ENCODE measurements around the gene ZG16.

The ZG16 gene

DNA sequence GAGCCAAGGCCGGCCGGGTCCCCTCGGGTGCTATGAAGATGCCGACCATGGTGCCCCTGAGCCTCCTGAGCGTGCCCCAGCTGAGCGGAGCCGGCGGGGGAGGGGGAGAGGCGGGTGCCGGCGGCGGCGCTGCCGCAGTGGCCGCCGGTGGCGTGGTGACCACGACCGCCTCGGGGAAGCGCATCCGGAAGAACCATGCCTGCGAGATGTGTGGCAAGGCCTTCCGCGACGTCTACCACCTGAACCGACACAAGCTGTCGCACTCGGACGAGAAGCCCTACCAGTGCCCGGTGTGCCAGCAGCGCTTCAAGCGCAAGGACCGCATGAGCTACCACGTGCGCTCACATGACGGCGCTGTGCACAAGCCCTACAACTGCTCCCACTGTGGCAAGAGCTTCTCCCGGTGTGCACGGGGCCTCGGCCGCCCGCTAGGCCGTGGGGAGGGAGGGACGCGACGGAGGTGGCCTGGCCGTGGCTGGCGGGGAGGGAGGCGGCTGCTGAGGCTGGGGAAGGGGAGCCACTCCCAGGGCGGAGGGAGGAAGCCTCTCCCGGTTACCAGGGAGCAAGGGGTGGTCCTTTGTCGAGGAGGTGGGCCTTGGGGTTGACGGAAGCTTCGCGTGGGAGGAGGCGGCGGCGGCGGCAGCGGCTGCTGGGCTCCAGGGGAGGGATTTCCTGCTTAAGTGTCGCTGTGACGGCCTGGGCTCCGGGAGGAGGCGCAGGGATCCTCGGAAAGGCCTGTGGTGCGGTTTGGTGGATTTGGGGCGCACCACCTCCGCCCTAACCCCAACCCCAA lies 29.6 kb downstream of the ZG16 start:
- peak; percentile 87 to 89 for DNase-seq (ENCODE audit: extremely low read depth in 1 of 2, low read depth in 1 of 2)

DNA sequence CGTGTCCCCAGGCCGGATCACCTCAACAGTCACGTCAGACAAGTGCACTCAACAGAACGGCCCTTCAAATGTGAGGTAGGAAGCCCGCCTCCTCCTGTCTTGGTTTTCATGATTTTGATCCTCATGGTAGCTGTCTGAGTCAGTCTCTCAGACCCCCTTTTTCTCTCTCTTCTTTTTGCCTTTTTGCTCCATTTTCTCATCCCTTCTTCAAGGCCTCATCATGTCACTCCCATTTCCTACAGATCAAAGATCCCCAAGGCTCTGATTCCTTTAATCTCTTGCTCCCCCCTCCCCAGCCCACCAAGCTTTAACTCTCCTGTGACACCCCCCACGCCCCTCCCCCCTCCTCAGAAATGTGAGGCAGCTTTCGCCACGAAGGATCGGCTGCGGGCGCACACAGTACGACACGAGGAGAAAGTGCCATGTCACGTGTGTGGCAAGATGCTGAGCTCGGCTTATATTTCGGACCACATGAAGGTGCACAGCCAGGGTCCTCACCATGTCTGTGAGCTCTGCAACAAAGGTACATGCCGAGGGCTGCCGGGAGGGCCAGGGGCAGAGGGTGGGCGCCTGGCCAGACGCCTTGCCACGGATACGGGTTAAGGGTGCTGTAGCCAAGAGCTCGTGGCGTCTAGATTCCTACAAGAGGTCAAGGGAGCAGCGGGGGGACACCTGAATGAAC lies 30.3 kb downstream of the ZG16 start:
- DNase-seq (ENCODE audit: extremely low read depth in 1 of 2, low read depth in 1 of 2), result no peak

DNA sequence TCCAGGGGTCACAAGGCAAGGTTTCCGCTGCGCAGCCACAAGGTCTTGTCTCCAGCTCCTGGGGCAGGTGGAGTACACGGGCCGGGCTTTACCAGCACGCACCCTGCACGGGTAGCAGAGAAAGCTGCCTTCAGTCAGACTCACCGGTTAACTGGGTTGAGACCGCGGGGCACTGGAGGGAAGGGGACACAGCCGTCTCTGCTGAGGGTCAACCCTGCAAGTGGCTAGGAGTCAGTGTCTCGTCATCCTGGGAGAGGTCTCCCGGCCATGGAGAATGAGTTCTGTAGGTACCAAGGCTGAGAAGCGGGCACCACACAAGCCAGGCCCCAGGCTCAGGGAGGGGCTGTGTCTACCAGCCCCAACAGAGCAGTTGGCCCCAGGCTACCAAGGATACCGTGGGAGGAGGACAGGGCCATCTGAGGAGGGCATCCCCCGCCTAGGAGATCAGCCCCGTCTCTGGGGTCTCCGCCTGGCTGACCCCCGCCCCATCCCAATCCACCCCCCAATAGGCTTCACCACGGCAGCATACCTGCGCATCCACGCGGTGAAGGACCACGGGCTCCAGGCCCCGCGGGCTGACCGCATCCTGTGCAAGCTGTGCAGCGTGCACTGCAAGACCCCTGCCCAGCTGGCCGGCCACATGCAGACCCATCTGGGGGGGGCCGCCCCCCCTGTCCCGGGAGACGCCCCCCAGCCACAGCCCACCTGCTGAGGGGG lies 31.1 kb downstream of the ZG16 start:
- DNase-seq (ENCODE audit: extremely low read depth in 1 of 2, low read depth in 1 of 2), result no peak

DNA sequence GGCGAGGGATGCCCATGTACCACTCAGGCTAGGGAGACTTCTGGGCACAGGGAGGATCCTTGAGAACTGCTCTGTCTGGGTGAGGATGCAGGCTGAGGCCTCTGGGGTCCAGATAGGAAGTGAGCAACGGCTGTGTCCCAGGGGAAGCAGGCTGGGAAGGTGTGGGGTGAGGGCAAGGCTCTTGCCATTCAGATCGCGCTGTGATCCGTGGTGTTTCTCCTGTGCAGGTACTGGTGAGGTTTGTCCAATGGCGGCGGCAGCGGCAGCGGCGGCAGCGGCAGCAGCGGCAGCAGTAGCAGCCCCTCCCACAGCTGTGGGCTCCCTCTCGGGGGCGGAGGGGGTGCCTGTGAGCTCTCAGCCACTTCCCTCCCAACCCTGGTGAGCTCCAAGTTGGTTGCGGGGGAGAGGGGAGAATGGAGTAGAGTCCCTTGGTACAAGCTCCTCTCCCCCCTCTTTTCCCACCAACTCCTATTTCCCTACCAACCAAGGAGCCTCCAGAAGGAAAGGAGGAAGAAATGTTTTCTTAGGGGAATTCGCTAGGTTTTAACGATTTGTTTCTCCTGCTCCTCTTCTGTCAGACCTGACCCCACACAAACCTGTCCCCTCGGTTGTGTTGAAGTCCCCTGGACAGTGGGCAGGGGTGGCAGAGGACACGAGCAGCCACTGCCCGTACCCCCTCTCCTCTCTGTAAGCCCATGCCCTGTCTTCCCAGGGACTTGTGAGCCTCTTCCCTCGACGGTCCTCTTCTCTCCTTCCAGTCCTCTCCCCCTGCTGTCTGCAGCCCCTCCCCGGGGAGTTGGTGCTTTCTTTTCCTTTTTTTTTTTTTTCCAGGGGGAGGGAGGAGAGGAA lies 32.0 kb downstream of the ZG16 start:
- DNase-seq (ENCODE audit: extremely low read depth in 1 of 2, low read depth in 1 of 2), result no peak

DNA sequence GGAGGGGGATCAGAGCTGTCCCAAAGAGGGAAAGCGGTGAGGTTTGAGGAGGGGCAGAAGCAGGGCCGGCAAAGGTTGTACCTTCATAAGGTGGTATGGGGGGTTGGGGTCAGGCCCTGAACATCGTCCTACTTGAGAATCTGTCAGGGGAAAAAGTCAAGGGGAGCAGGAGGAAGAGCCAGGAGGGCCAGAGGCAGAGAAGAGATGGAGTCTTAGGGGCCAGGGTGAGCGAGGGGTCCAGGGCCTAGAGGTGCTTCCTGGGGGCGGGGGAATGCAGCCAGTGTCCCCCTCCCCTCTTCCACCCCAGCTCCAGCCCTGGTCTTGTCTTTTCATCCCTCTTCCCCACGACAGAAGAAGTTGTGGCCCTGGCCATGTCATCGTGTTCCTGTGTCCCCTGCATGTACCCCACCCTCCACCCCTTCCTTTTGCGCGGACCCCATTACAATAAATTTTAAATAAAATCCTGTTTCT lies 32.7 kb downstream of the ZG16 start:
- DNase-seq (ENCODE audit: extremely low read depth in 1 of 2, low read depth in 1 of 2), result no peak

DNA sequence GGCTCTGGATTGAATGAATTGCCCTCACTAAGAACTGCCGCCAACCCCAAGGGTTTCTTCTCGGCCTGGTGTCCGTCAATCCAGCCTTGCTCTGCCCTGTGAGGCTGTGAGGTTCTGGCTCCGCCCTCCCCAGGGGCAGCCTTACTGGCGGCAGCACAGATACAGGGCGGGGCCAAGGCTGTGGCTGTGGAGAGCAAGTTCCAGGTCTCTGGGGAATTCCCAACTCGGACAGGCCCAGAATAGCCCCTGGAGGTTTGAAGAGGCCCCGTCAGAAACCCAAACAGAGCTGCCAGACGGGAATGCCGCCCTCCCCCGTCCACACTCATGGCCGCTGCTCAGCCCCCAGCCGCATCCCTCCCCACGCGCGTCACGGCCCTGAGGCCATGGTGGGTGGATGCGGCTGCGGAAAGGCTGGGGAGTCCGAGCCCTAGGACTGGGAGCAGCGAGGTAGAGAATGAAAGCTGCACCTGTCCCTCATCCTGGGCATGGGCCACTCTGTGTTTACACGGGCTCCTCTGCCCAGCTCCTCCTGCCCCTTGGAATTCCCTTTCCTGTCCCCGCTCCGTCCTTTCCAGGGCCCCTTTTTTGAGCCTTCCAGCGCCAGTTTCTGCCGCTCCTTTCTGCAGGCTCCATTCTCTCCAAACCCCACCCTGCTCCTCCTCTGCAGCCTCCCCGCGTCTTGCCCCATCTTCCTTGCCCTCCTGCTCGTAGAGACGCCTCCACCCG lies 33.3 kb downstream of the ZG16 start:
- peak; percentile 74 to 85 for DNase-seq (ENCODE audit: extremely low read depth in 1 of 2, low read depth in 1 of 2)

DNA sequence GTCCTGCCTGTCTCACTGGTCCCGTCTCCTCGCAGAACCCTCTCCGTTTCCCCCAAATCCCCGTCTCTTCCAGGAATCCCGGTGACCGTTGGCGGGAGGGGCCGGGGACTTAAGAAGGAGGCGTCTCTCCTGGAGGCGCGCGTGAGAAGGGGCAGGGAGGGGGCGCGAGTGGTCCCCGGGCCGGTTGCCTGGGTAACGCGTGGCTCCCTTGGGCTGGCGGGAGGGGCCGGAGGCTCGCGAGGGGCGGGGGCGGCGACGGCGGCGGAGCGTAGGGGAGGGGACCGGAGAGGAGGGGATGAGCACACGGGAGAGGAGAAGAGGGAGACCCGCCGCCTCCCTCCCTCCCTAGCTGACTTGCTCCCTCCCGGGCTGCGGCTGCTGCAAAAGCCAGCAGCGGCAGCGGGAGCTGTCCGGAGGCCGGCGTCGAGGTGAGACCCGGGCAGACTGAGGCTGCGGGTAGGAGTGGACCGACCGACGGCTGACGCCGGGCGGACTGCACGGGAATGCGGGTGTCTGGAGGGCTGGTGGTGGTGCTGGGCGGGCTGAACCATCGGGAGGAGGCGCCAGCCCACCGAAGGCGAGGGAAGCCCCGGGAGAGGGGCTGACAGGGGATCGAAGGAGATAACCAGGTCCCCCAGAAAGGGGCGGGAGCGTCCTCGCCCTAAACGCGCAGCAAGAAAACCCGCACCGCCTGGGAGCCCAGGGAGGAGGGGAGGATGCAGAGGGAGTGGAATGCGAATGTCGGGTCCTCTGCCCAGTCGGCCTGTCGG lies 34.0 kb downstream of the ZG16 start, which contains the start of gene PRRT2:
Gene PRRT2, plus strand, starts transcription at position 298 of the 770 bp plus-strand sequence. CDS start 862 bp downstream, outside the sequence.
- DNase-seq (ENCODE audit: extremely low read depth in 1 of 2, low read depth in 1 of 2), result no peak

DNA sequence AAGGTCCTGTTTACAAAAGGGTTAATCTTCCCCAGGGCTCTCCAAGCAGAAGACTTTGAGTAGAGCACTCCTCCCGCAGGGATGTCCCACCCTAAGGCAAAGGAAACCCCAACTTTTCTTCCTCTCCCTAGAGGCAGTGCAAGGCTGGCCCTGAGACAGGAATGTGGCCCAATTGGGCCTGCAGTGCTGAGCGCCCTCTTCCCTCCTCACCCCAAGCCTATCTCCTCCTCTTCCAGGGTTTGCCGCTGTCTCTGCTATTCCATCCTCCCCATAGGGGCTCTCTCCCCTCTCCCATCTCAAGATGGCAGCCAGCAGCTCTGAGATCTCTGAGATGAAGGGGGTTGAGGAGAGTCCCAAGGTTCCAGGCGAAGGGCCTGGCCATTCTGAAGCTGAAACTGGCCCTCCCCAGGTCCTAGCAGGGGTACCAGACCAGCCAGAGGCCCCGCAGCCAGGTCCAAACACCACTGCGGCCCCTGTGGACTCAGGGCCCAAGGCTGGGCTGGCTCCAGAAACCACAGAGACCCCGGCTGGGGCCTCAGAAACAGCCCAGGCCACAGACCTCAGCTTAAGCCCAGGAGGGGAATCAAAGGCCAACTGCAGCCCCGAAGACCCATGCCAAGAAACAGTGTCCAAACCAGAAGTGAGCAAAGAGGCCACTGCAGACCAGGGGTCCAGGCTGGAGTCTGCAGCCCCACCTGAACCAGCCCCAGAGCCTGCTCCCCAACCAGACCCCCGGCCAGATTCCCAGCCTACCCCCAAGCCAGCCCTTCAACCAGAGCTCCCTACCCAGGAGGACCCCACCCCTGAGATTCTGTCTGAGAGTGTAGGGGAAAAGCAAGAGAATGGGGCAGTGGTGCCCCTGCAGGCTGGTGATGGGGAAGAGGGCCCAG lies 34.9 kb downstream of the ZG16 start:
- DNase-seq (ENCODE audit: extremely low read depth in 1 of 2, low read depth in 1 of 2), result no peak

DNA sequence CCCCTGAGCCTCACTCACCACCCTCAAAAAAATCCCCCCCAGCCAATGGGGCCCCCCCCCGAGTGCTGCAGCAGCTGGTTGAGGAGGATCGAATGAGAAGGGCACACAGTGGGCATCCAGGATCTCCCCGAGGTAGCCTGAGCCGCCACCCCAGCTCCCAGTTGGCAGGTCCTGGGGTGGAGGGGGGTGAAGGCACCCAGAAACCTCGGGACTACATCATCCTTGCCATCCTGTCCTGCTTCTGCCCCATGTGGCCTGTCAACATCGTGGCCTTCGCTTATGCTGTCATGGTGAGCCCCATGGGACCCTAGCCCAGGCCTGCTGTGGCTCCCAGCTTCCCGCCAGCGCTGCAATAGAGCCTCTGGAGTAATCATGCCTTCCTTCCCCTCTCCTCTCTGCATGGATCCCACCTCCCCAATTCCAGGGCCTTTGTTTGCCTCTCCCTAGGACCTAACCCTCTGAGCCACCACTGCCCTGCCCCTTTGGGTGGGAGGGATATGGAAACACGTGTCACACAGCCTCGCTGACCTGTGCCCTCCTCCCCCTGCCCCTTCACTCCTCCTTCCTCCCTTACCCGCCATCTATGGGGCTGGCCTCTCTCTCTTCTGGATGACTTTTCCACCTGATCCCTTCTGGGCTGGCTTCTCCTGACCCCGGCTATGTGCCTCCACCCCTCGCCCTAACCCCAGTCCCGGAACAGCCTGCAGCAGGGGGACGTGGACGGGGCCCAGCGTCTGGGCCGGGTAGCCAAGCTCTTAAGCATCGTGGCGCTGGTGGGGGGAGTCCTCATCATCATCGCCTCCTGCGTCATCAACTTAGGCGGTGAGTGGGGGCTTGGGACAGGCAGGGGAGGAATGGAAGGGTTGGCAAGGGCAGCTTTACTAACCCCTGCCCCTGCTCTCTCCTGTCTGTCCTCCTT lies 35.8 kb downstream of the ZG16 start:
- DNase-seq (ENCODE audit: extremely low read depth in 1 of 2, low read depth in 1 of 2), result no peak

DNA sequence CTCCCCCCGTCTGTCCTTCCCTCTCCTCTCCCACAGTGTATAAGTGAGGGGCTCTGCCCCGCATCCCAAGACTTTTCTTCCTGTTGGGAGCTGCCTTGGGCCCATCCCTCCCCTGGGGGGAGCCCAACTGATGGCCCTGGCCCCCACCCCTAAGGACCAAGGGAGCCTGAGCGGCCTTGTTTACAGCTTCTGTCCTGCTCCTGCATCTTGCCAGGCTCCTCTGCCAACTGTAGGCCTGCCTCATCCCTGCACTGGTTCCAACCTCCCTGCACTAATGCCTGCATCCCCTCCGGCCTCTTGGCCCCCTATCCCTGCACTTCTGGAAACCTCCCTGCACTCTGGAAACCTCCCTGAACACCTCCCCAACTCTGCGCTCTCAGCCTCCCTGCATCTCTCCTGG lies 36.5 kb downstream of the ZG16 start:
- DNase-seq (ENCODE audit: extremely low read depth in 1 of 2, low read depth in 1 of 2), result no peak

DNA sequence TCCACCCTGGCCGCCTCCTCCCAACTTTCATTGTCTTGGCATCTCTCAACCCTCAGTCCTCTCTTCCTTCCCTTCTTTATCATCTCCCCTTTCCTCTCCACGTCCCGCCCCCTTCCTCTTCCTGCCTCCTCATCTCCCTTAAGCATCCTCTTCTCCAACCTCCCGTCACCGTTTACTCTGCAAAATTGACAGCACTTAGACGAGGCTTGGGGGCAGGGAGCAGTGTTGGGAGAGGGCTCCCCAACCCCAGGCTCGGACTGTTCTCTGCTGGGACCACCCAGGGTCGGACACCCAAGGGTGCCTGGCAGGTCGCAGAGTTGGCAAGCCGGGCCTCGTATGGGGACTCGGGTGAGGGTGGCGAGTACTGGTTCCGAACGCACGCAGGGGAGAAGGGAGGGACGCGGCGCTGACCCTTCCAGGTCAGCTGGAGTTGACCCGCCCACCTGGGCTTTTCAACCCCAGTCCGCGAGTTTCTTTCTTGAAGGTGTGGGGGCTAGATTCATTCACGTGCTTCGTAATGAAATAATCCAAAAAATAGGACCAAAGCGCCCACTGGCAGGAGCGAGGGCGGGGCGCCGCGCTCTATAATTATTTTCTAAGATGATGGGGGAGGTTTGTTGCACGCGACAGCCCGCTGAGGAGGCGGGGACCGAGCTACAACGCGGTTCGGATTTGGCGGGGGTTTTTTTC lies 37.1 kb downstream of the ZG16 start:
- DNase-seq (ENCODE audit: extremely low read depth in 1 of 2, low read depth in 1 of 2), result no peak

DNA sequence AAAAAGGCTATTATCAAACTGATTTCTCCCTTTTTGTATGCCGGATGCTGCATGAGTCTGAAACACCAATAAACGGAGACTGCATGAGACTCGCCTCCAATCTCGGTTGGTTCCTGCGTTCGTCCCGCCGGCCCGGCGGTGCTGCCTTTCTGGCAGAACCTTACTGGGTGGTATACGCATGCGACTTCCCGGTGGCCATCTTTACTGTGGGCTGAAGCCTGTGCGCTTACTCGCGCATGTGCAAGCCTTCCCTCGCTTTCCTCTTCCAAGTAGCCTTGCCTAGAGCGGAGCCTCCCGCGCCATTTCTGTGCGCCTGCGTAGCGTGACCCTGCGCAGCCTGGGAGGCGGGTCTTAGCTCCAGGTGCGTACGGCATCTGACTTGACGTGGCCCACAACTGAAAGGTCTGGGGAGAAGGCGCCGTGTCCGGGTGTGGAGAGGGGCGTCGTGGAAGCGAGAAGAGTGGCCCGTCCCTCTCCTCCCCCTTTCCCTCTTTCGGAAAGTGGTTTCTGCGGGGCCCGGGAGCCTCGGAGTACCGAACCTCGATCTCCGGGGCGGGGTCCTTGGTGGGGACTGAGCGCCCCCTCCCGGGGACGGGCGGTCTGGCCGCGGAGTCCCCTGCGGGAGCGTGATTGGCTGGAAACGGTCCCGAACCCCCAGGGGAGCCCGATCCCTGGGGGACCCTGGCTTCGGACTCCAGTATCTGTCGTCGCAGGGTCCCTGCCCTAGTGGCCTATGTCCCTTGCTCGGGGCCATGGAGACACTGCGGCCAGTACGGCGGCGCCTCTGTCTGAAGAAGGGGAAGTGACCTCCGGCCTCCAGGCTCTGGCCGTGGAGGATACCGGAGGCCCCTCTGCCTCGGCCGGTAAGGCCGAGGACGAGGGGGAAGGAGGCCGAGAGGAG lies 38.0 kb downstream of the ZG16 start, which contains the start of gene PAGR1:
Gene PAGR1, plus strand, starts transcription at position 360 of the 901 bp plus-strand sequence. Its CDS starts 374 bp downstream, at position 734.
- DNase-seq (ENCODE audit: extremely low read depth in 1 of 2, low read depth in 1 of 2), result peak; percentile 95 to 98

DNA sequence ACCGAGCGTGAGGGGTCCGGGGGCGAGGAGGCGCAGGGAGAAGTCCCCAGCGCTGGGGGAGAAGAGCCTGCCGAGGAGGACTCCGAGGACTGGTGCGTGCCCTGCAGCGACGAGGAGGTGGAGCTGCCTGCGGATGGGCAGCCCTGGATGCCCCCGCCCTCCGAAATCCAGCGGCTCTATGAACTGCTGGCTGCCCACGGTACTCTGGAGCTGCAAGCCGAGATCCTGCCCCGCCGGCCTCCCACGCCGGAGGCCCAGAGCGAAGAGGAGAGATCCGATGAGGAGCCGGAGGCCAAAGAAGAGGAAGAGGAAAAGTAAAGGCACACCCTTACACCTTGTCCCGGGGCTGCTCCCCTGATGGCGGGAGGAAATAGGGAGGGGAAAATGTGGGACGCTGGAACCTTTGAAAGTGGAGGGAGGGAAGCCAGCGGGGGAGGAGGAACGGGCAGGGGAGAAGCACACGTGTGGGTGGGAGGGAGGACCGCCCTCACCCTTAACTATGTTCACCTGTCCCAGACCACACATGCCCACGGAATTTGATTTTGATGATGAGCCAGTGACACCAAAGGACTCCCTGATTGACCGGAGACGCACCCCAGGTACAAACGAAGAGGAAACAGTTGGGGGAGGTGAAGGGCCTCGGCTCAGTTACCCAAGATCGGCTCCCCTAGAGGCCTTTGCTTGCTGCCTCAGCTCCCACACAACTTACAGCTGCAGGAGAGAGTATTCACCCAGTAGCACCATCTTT lies 38.8 kb downstream of the ZG16 start:
- peak in 1 of 2 donors; percentile 57 for DNase-seq (ENCODE audit: extremely low read depth in 1 of 2, low read depth in 1 of 2)

DNA sequence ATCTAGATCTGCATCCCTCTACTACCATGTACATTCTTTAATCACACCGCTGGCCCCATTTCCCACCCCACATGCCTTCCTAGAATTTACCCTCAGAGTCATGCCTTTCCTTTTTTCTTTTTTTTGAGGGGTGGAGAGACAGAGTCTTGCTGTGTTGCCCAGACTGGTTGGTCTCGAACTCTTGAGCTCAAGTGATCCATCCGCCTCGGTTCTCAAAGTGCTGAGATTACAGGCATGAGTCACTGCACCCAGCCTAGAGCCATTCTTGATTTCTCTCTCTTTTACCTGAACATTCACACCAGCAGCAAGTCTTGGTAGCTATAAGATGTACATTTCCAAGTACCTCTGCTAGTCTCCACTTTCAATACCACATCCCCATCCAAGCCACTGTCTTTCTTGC lies 40.0 kb downstream of the ZG16 start:
- no peak for DNase-seq (ENCODE audit: extremely low read depth in 1 of 2, low read depth in 1 of 2)

DNA sequence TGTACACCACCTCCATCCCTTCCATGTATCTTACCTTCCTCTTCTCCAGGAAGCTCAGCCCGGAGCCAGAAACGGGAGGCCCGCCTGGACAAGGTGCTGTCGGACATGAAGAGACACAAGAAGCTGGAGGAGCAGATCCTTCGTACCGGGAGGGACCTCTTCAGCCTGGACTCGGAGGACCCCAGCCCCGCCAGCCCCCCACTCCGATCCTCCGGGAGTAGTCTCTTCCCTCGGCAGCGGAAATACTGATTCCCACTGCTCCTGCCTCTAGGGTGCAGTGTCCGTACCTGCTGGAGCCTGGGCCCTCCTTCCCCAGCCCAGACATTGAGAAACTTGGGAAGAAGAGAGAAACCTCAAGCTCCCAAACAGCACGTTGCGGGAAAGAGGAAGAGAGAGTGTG lies 41.5 kb downstream of the ZG16 start:
- no peak for DNase-seq (ENCODE audit: extremely low read depth in 1 of 2, low read depth in 1 of 2)
